Activated CD4-positive, alpha-beta T cell treated with anti-CD3 and anti-CD28 coated beads for 1 hour (primary cell): ENCODE measurements around the gene COL11A1.
"Not testable (repeated sequence)": the region's sequence is repeated elsewhere in the genome, so short reads cannot be mapped to it uniquely, and the experiment has no call there.

ENCODE experiments used
- DNase-seq: peaks from one replicate; pipeline ENCODE4 v3.0.0-alpha.2; 2020

Gene COL11A1

DNA sequence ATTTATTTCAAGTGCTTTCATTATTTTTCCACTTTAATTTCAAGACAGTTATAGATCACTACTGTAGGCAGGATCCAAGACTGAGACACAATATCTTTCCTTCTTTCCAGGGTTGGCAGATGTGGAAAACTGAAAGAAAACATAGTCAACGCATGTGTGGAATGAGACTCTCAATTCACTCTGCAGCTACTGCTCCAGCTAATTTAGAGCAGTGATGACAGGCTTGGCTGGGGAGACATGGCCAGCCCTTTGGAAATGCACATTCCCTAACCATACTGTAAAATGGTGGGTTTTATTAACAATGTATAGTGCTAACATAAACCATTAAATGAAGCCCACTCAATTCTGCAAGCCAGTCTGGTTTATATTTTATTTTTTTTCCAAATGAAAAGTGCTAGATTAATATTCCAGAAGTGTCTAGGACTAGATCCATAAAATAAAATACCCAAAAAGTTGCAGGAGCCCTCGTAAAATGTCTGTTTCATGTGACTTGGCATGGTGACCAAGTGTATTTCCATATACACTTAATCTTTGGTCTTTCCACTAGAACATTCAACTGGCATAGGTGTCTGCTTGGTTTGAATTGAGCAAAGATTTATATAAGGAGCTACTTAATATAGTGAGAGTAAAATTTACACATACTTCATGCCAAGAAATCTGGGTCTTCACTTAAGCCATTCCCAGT lies 32.9 kb downstream of the COL11A1 start:
- DNase-seq: no peak

DNA sequence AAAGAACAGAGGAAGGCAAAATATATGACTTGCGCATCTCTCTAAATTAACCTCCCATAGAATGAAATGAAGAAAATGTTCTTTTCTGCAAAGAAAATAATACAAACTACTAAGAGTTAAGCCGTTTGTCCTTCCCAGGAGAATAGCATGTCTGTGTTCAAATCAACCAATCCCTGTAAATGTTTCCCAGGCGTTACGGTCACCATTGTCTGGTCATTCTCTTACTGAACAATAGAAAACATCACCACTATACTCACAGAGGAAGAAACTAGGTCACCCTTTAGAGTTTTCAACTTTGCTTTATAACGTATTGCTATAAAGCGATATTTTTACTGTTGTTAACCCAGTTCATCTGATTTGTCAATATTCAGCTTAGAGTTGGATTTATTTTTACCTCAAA lies 34.1 kb downstream of the COL11A1 start:
- DNase-seq: no peak

- no peak for DNase-seq
Measured at GRCh38 chr1:103069201-103069600, 39.1 kb downstream of the COL11A1 start.

DNA sequence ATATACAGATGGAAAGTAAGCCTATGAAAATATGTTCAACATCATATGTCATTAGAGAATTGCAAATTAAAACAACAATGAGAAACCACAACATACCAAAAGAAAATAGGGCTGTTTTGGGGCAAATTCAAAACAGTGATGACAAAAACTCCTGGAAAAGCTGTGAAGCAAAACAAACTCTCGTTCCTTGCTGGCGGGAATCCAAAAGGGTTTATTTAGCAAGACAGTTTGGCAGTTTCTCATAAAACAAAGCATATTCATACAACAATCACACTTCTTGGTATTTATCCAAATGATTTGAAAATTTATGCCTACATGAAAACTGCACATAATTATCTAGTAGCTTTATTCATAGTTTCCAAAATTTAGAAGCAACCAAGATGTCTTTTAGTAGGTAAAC lies 44.4 kb downstream of the COL11A1 start:
- no peak for DNase-seq

GRCh38 chr1:103058391-103058790 lies 49.9 kb downstream of the COL11A1 start:
- DNase-seq: no peak

GRCh38 chr1:103056423-103056822 lies 51.9 kb downstream of the COL11A1 start:
- no peak for DNase-seq

DNA sequence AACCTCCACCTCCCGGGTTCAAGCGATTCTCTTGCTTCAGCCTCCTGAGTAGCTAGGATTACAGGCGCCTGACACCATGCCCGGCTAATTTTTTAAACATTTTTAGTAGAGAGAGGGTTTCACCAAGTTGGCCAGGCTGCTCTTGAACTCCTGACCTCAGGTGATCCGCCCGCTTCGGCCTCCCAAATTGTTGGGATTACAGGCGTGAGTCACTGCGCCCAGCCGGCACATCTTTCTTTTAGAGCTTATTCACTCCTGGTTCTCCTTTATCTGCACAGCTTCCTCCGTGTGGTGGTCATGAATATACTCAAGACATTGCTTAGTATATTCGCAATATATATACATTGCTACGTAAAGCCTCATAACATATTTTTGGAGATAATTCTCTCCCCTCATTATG lies 80.2 kb downstream of the COL11A1 start:
- DNase-seq: not testable (repeated sequence)

GRCh38 chr1:103025858-103026409 lies 82.4 kb downstream of the COL11A1 start:
- no peak for DNase-seq

GRCh38 chr1:103024051-103024450 lies 84.3 kb downstream of the COL11A1 start:
- no peak for DNase-seq

DNA sequence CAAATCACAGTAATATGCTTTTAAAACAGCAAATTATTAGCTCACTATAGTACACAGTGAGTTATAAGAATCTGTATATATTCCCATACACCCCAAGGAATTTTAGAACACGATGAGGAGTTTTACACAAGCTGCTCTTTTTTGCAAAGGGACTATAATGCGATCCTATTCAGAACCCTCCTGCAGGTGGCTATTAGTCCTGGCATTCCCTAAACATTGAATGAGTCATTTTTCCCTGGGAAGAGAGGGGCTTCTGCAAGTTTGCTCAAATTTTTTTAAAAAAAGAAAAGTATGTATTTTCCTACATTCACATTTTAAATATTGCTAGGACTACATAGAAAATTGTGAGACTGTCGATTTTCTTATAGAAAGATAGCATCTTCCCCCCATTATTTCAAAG lies 106.3 kb downstream of the COL11A1 start:
- no peak for DNase-seq

- DNase-seq: no peak
Measured at GRCh38 chr1:102978874-102979273, 129.4 kb downstream of the COL11A1 start.

DNA sequence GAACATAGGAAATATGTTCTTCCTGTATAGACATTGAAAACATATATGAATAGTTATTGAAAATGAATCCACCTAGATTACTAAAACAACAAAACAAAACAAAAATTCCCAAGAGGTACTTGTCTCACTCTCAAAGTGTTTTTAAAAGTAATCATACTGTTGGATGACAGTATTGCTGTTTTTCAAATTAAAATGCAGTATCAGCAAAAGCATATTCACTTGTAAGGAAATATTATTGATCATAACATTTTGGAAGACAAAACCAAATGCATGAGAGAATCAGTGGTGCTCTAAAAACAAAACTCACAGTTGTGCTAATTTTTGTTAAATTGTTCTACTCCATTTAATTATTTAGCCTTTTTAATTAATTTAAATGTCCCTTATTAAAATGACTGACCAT lies 131.0 kb downstream of the COL11A1 start:
- no peak for DNase-seq

DNA sequence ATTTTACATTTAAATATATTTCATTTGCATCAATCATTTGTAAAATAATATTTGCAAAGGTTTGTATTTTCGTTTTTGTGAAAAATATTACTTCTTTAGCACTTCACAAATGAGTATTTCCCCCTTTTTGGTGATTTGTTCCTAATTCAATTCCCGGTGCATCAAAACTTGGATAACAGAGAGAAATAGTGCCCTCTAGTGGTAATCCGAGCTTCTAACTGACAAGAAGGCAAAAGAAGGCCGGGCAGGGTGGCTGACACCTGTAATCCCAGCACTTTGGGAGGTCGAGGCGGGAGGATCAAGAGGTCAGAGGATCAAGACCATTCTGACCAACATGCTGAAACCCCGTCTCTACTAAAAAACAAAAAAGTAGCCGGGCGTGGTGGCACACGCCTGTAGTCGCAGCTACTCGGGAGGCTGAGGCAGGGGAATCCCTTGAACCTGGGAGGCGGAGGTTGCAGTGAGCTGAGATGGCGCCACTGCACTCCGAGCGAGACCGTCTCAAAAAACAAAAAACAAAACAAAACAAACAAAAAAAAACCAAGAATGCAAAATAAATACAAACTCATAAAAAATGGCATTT lies 137.7 kb downstream of the COL11A1 start:
- DNase-seq: no peak

DNA sequence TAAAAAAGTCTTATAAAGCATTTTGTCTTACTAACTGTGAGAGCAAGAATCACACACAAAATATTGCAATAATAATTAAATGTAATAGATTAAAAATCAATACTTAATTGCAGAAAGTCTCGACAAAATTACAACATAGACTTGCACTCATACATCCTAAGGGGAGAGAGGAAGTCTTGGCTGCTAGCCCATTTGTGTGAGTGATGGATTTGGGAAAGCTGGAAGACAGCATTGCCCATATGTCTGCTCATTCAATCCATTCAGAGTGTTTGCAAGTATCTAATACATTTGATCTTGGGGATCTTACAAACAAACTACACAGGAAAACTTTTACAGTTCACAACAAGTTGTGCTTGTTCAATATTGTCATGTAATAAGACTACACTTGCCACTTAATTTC lies 140.5 kb downstream of the COL11A1 start:
- no peak for DNase-seq

GRCh38 chr1:102961549-102961948 lies 146.8 kb downstream of the COL11A1 start:
- DNase-seq: no peak

DNA sequence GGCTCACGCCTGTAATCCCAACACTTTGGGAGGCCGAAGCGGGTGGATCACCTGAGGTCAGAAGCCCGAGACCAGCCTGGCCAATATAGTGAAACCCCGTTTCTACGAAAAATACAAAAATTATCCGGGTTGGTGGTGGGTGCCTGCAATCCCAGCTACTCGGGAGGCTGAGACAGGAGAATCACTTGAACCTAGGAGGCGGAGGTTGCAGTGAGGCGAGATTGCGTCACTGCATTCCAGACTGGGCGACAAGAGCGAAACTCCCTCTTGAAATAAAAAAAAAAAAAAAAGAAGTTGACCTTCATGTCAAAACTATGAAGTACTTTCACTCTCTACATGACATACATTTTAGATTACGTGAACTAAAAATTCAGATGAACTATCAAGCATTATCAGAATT lies 153.7 kb downstream of the COL11A1 start:
- no peak for DNase-seq

GRCh38 chr1:102952400-102952799 lies 155.9 kb downstream of the COL11A1 start:
- no peak for DNase-seq

DNA sequence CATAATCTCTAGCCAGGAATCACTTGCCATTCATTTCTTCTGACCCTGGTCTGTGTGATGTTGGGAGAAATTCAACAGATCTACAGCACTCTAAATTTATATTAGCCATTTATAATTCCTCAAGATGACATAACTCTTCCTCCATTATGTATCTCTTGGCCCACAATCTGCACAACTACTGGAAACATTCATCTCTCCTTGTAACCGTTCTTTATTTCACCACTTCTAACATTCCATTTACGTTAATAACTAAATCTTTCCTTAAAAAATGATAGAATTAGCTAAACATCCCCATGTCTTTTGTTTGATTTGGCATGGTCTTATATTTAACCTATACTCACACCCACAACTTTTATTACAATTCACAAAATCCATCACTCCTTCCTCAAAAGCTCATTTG lies 166.0 kb downstream of the COL11A1 start:
- DNase-seq: no peak

GRCh38 chr1:102941366-102941947 lies 166.9 kb downstream of the COL11A1 start:
- DNase-seq: no peak

- DNase-seq: no peak
Measured at GRCh38 chr1:102937401-102937800, 170.9 kb downstream of the COL11A1 start.

DNA sequence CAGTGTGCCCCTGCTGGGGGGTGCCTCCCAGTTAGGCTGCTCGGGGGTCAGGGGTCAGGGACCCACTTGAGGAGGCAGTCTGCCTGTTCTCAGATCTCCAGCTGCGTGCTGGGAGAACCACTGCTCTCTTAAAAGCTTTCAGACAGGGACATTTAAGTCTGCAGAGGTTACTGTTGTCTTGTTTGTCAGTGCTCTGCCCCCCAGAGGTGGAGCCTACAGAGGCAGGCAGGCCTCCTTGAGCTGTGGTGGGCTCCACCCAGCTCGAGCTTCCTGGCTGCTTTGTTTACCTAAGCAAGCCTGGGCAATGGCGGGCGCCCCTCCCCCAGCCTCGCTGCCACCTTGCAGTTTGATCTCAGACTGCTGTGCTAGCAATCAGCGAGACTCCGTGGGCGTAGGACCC lies 175.0 kb downstream of the COL11A1 start:
- not testable (repeated sequence) for DNase-seq

- DNase-seq: no peak
Measured at GRCh38 chr1:102919659-102920058, 188.7 kb downstream of the COL11A1 start.

- no peak for DNase-seq
Measured at GRCh38 chr1:102901996-102902395, 206.3 kb downstream of the COL11A1 start.

DNA sequence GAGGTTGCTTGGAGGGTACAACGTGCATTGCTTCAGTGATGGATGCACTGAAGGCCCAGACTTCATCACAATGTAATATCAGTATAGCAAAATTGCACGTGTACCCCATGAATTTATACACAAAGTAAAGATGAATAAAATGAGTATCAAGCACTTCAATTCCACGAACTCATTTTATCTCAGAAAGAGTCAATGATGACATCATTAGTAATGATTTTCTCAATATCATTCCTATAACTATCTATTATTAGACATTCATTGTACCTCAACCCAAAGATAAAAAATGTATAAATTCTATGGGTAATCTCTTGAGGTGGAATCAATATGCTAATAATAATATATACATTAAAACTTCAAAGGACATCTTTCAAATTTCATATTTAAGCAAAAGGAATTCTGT lies 208.4 kb downstream of the COL11A1 start:
- DNase-seq: no peak
